ENCODE measurements around the gene EYA4. TPM values are rescaled to one million over a fixed set of nuclear protein-coding genes. Genes with fewer than 3 reads are reported as not detected.

The EYA4 gene, protein sequence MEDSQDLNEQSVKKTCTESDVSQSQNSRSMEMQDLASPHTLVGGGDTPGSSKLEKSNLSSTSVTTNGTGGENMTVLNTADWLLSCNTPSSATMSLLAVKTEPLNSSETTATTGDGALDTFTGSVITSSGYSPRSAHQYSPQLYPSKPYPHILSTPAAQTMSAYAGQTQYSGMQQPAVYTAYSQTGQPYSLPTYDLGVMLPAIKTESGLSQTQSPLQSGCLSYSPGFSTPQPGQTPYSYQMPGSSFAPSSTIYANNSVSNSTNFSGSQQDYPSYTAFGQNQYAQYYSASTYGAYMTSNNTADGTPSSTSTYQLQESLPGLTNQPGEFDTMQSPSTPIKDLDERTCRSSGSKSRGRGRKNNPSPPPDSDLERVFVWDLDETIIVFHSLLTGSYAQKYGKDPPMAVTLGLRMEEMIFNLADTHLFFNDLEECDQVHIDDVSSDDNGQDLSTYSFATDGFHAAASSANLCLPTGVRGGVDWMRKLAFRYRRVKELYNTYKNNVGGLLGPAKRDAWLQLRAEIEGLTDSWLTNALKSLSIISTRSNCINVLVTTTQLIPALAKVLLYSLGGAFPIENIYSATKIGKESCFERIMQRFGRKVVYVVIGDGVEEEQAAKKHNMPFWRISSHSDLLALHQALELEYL
- 9.3 to 13.7 TPM (median 12.8 TPM) in 5 replicates for total RNA-seq (2022; extraction: Qiagen RNA extraction; ENCODE audit: low read depth)

DNA sequence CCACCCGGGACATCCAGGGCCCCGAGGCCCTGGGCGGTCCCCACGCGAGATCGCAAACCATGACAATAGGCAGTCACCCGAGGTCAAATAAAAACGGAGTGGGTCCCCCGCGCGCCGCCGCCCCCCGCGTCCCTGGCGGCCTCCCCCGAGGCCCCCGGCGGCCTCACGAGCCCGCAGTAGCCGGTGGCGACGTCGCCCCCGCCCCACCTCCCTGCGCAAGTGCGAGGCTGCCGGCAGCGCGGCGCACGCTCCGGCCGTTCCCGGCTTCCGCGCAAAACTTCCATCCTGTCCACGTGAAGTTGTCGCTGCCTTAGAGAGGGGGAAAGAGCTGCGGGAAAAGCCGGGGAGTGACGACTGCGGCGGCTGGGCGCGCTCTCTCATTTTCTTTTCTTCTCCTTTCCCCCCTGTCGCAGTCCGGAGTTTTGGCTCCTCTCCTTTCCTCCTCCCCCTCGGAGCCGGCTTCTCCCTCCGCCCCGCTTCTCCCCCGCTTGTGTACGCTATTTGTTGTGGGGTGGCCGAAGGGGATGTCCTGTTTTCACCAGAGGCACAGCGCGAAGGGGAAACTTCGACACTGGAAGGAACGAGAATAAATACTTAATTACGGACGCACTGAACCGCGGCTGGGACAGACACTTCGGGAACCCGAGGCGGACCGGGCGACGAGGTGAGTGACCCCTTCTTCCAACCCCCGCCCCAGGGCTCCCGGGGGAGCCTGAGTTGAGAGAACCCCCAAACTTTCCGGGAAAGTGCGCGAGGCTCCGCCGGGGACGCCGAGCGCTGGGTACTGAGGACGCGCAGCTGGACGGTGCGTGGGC is at the start of gene EYA4:
Gene EYA4, plus strand, starts transcription at position 272 of the 815 bp plus-strand sequence. CDS start 33,424 bp downstream, outside the sequence.

